SU-DHL-6 (cell line): ENCODE results near the gene PTPRQ.

Source experiments
- CTCF ChIP-seq: fragments of 200-600 bp; sonication (generic); IDR thresholded peaks from one replicate; pipeline ENCODE4 v1.5.1; 2017; ENCODE audit warnings: antibody characterized with exemption, mild to moderate bottlenecking, low read length, moderate library complexity; ENCODE audit not compliant: insufficient read depth, poor library complexity, severe bottlenecking
- EZH2phosphoT487 ChIP-seq: fragments of 200-600 bp; sonication (generic), shearing (Covaris generic); conservative IDR thresholded peaks from 2 replicates; pipeline ENCODE4 v1.6.1; 2018; ENCODE audit warnings: mild to moderate bottlenecking, antibody characterized with exemption, low read length, moderate library complexity, mixed read lengths

- TF ChIP-seq EZH2phosphoT487, result no peak
- no peak for TF ChIP-seq CTCF
Measured at GRCh38 chr12:80596509-80596908, 152.5 kb downstream of the PTPRQ start.
